Brain microvascular endothelial cell (primary cell): ENCODE results near the gene UBE2R2.

Experiments used
- DNase-seq: peaks from one replicate; pipeline ENCODE4 v3.0.0-alpha.2; 2020
- H3K27ac ChIP-seq: fragments of 250-450 bp; sonication (Bioruptor Pico); 2 replicates; pipeline ENCODE4 v1.5.1; 2020; ENCODE audit warnings: mild to moderate bottlenecking, moderate library complexity
- H3K27me3 ChIP-seq: fragments of 250-450 bp; sonication (Bioruptor Pico); replicated peaks from 2 replicates; pipeline ENCODE4 v1.5.1; 2020; ENCODE audit warnings: mild to moderate bottlenecking
- H3K36me3 ChIP-seq: fragments of 250-450 bp; sonication (Bioruptor Pico); replicated peaks from 2 replicates; pipeline ENCODE4 v1.5.1; 2020; ENCODE audit warnings: mild to moderate bottlenecking
- H3K4me3 ChIP-seq: 2 replicates; pipeline ENCODE4 v1.5.1; 2011; ENCODE audit warnings: low read depth, mild to moderate bottlenecking, control low read depth, low read length, moderate library complexity
- in situ Hi-C: cut with HindIII; loops from 2 replicates; pipeline ENCODE4 v1.10.0; 2017; ENCODE audit warnings: low sequenced_read_pairs, low pct_ligation_motif_present
- TF ChIP-seq, protein P1 (sequence below): IDR thresholded peaks from 2 replicates; pipeline ENCODE4 v1.5.1; 2011; ENCODE audit warnings: low read depth, mild to moderate bottlenecking, moderate library complexity, low read length, control low read depth, inconsistent platforms; ENCODE audit errors: missing control alignments

Gene UBE2R2

DNA sequence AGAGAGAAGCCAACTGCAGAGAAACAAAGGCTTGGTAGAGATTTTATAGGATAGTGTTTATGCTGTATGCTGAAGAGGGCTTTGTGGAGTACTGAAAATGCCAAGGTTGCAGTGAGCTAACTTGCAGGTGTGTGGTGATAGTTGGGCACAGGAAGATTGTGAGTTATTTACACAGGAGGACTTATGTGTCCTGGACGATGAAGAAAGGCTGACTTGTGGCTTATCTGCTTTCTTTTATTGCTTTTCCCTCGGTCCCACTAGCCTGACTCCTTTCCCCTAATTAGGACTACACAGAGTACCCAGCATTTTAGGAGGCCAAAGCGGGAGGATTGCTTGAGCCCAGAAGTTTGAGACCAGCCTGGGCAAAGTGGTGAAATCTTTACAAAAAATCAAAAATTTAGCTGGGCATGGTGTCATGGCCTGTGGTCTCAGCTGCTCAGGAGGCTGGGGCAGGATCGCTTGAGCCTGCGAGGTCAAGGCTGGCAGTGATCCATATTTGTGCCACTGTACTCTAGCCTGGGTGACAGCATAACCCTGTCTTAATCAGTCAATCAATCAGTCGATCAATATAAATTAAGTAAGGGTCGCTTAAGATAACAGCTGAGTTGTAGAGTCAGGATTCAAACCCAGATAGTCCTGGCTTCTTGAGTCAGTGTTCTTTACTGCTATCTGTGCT lies 61.9 kb downstream of the UBE2R2 start:
- DNase-seq: no peak
- in situ Hi-C loops: no loop called here
- TF ChIP-seq, protein P1, sequence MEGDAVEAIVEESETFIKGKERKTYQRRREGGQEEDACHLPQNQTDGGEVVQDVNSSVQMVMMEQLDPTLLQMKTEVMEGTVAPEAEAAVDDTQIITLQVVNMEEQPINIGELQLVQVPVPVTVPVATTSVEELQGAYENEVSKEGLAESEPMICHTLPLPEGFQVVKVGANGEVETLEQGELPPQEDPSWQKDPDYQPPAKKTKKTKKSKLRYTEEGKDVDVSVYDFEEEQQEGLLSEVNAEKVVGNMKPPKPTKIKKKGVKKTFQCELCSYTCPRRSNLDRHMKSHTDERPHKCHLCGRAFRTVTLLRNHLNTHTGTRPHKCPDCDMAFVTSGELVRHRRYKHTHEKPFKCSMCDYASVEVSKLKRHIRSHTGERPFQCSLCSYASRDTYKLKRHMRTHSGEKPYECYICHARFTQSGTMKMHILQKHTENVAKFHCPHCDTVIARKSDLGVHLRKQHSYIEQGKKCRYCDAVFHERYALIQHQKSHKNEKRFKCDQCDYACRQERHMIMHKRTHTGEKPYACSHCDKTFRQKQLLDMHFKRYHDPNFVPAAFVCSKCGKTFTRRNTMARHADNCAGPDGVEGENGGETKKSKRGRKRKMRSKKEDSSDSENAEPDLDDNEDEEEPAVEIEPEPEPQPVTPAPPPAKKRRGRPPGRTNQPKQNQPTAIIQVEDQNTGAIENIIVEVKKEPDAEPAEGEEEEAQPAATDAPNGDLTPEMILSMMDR: no peak
- Histone ChIP-seq H3K4me3 (no peak overlapping the region), H3K27ac (no peak overlapping the region), H3K27me3 (no peaks in the 10 kb centered on the region), H3K36me3 (no peaks in the 10 kb centered on the region)

DNA sequence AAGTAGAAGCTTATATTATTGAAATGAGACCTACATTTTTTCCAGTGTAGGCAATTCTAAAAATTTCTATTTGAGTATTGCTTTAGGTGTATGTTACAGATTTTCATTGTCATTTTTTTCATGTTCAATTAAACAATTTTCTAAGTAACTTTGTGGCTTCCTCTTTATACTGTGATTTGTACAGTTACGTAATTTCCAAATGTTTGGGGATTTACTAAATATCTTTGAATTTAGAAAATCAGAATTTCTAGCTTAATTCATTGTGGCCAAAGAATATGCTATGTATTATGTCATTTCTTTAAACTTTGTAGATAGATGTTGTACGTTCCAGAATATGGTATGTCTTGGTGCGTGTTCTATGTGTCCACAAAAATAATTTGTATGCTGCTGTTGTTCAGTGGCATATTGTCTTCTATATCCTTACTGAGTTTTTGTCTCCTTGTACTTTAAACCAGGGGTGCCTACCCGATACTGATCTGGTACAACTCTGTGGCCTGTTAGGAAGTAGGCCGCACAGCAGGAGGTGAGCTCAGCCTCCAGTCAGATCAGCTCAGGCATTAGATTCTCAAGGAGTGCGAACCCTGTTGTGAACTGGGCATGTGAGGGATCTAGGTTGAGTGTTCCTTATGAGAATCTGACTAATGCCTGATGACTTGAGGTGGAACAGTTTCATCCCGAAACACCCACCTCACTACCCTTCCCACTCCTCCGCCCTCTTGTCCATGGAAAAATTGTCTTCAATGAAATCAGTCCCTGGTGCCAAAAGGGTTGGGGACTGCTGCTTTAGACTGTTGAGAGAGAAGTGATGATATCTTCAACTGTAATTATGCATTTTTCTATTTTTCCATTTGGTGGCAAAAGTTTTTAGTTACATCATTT lies 63.5 kb downstream of the UBE2R2 start:
- H3K36me3 ChIP-seq: no peaks in the 10 kb centered on the region
- in situ Hi-C loops: no loop called here
- DNase-seq: peak; percentile 27
- TF ChIP-seq, protein P1: no peak
- no peak overlapping the region for H3K27ac ChIP-seq
- no peak overlapping the region for H3K4me3 ChIP-seq
- no peaks in the 10 kb centered on the region for H3K27me3 ChIP-seq

DNA sequence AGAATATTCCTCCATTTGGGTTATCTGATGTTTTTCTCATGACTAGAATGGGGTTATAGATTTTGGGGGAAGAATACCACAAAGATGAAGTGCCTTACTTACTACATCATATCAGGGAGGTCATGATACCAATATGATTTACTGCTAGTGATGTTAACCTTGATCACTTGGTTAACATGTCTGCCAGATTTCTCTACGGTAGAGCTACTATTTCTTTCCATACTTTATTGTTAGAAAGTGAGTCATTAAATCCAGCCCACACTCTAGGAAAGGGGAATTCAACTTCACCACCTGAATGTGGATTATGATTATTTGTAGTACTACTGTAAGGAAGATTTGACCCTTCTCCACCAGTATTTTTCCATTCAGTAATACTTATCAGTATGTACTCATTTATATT lies 64.7 kb downstream of the UBE2R2 start:
- in situ Hi-C loops: no loop called here
- Histone ChIP-seq H3K27me3 (no peaks in the 10 kb centered on the region), H3K27ac (no peak overlapping the region), H3K4me3 (no peak overlapping the region), H3K36me3 (no peaks in the 10 kb centered on the region)
- no peak for DNase-seq
- TF ChIP-seq, protein P1: no peak

DNA sequence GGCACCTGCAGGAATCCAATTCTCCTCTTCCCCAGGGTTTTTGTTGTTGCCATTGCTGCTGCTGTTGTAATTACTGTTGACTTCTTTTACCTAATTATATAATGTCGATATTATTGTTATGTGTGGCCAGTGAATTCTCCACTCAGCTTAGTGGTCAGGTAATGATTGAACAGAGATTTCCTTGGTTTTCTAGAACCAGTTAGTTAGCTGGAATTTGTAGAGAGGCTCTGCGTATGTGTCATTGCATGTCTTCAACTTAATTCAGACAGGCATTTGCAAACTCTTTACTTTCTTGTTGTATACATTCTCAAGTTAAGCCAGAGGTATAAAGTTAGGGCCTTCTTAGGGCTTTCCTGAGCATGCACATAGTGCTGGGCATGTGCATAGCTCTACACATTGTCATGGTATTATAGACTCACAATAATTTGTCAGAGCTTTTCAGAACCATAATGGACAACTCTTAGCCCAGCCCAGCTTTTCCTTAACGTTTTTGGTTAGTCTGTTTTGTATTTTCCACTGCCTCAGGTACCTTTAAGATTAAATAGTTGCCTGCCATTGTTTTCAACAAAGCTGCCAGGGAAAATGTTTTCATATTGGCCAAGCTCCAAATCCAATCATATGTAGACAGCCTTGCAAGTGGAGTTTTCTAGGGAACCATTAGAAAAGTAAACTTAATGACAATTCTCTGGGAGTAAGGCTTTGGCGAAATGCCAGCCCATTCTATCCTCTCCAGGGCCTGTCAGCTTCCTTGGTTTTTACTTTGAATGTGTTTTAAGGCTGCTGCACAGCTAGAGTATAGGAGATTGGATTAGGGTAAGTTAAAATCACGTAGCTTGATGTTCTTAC lies 68.1 kb downstream of the UBE2R2 start:
- no peak overlapping the region for H3K27ac ChIP-seq

DNA sequence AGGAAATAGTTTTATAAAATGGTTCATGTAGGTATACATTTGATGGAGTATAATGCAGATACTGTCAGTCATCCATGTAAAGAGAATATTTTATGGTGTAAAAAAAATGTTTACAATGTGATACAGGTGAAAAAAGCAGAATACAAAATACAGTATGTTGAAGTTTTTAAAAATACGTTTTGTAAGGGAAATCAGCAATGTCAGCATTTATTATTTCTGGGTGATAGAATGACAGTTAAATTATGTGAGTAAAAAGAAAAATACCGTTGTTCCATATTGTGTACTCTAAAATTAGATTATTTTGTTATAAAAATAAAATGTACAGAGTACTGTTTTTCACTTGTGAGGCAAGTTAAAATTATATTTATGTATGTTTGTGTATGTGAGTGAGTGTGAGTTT lies 69.0 kb downstream of the UBE2R2 start:
- no peak for DNase-seq
- H3K27me3 ChIP-seq: no peaks in the 10 kb centered on the region
- no peak overlapping the region for H3K27ac ChIP-seq
- no peaks in the 10 kb centered on the region for H3K36me3 ChIP-seq
- in situ Hi-C loops: no loop called here
- TF ChIP-seq, protein P1: no peak
- H3K4me3 ChIP-seq: no peak overlapping the region

More for the DNA sequence above, 68.1 kb downstream of the UBE2R2 start:
- Histone ChIP-seq H3K27me3 (no peaks in the 10 kb centered on the region), H3K36me3 (no peaks in the 10 kb centered on the region), H3K4me3 (no peak overlapping the region)
- in situ Hi-C loops: no loop called here
- TF ChIP-seq, protein P1: no peak
- DNase-seq: peak; percentile 14
